Measurements from ENCODE around the gene PIGP. TPM values are rescaled to one million over a fixed set of nuclear protein-coding genes. Genes with fewer than 3 reads are reported as not detected.
A peak's percentile ranks its signal among the peaks of the same experiment; 100 is the strongest.

The PIGP gene
- total and polyA plus RNA-seq, 2 of the 13 experiments (the other 11 are each of a cell fraction or from before 2014, with no cell fraction given) = 14.8 to 33.4 TPM

GRCh38 chr21:37082856-37083528, 10.1 kb upstream of the PIGP start:
- Histone ChIP-seq H3K79me2 (ENCODE audit: insufficient read depth, low read length) (peaks cover 95% of the 10 kb centered on the region), H3K36me3 (replicated peaks in 1 of 2; ENCODE audit: control insufficient read depth in 1 of 2, insufficient read depth in 2 of 2, low read length in 2 of 2) (peaks cover 0 to 7% of the 10 kb centered on the region in 2 experiments; a peak in 2 of 5 replicates), H3K9ac (ENCODE audit: insufficient read depth, low read depth, low read length) (no peak overlapping the region), H2AFZ (ENCODE audit: low read length) (no peak overlapping the region), H3K4me1 (ENCODE audit: insufficient read depth, low read length) (peaks cover 60% of the 10 kb centered on the region), H3K9me3 (ENCODE audit: low read length) (no peaks in the 10 kb centered on the region), H3K27me3 (ENCODE audit: control insufficient read depth in 1 of 2, insufficient read depth in 2 of 2, low read length in 2 of 2) (no peaks in the 10 kb centered on the region), H3K4me3 (replicated peaks in 1 of 3; ENCODE audit: insufficient read depth in 1 of 3, low read depth in 2 of 3, low read length in 3 of 3) (peak overlapping the region in 2 of 3 experiments; percentile 4 to 13; a peak in 2 of 6 replicates), H3K27ac (ENCODE audit: extremely low read length, insufficient read depth, low read length) (peak overlapping the region; percentile 58), H3K4me2 (ENCODE audit: low read depth, low read length) (peak overlapping the region; percentile 54), H4K20me1 (ENCODE audit: insufficient read depth, low read length) (peaks cover 62% of the 10 kb centered on the region)
- intact Hi-C loops (cut with micrococcal nuclease; ENCODE audit: unreplicated experiment) (loop anchor here (2.0 to 5.0 kb wide), 2 partner anchors 34 to 74 kb away; no protein-coding TSS in a partner anchor), in situ Hi-C loops (cut with HindIII; ENCODE audit: extremely low pct_ligation_motif_present, low pct_unique_long_range_greater_than_20kb) (no loop called here)
- BruUV-seq (replicated peaks) = TSS peak; percentile 4
- ATAC-seq (peak; percentile 97), FAIRE-seq (peak; percentile 78), DNase-seq (ENCODE audit: low spot score) (peak; percentile 89)
- POLR2A ChIA-PET = interaction anchor here (1.2 kb wide), 1 partner anchor 10 kb away, joined by 3 read pairs; the partner anchor contains the start of genes PIGP and TTC3
- CTCF ChIA-PET (ENCODE audit: low intra/inter-chr PET ratio, low total read pairs) = no interaction called here
- TF ChIP-seq ZNF383 (CRISPR knock-in tag; IDR thresholded peaks at IDR 0.05; ENCODE audit: borderline replicate concordance) = no peak
- TF ChIP-seq PLSCR1 (CRISPR knock-in tag; IDR thresholded peaks at IDR 0.05; ENCODE audit: borderline replicate concordance) = no peak
- no peak for TF ChIP-seq EZH2 (conservative IDR thresholded peaks at IDR 0.05; ENCODE audit: low read depth, low read length)
- TF ChIP-seq, protein P1, sequence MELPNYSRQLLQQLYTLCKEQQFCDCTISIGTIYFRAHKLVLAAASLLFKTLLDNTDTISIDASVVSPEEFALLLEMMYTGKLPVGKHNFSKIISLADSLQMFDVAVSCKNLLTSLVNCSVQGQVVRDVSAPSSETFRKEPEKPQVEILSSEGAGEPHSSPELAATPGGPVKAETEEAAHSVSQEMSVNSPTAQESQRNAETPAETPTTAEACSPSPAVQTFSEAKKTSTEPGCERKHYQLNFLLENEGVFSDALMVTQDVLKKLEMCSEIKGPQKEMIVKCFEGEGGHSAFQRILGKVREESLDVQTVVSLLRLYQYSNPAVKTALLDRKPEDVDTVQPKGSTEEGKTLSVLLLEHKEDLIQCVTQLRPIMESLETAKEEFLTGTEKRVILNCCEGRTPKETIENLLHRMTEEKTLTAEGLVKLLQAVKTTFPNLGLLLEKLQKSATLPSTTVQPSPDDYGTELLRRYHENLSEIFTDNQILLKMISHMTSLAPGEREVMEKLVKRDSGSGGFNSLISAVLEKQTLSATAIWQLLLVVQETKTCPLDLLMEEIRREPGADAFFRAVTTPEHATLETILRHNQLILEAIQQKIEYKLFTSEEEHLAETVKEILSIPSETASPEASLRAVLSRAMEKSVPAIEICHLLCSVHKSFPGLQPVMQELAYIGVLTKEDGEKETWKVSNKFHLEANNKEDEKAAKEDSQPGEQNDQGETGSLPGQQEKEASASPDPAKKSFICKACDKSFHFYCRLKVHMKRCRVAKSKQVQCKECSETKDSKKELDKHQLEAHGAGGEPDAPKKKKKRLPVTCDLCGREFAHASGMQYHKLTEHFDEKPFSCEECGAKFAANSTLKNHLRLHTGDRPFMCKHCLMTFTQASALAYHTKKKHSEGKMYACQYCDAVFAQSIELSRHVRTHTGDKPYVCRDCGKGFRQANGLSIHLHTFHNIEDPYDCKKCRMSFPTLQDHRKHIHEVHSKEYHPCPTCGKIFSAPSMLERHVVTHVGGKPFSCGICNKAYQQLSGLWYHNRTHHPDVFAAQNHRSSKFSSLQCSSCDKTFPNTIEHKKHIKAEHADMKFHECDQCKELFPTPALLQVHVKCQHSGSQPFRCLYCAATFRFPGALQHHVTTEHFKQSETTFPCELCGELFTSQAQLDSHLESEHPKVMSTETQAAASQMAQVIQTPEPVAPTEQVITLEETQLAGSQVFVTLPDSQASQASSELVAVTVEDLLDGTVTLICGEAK (IDR thresholded peaks at IDR 0.05) = no peak
- TF ChIP-seq, protein P1 (CRISPR knock-in tag; IDR thresholded peaks at IDR 0.05) = no peak
- peak; percentile 79; the same call in 1 of the 2 replicates for TF ChIP-seq HMG20A (CRISPR knock-in tag; IDR thresholded peaks at IDR 0.05; ENCODE audit: borderline replicate concordance)
- TF ChIP-seq MIXL1 (CRISPR knock-in tag; IDR thresholded peaks at IDR 0.05) = peak; percentile 70; the same call in 1 of the 2 replicates
- TF ChIP-seq GMEB1 (CRISPR knock-in tag; IDR thresholded peaks at IDR 0.05; ENCODE audit: borderline replicate concordance) = no peak; the same call in 1 of the 2 replicates
